ENCODE results near the gene ZNF189.

GRCh38 chr9:101397746-101398067 is 944 bp upstream of the ZNF189 start:
- TF ChIP-seq CTCF (IDR thresholded peaks at IDR 0.05) (no peak), POLR2A (IDR thresholded peaks at IDR 0.05) (no peak)
